Upper lobe of left lung (tissue), 4 donors: ENCODE data around the gene GMEB1.

Source experiments
- POLR2A ChIP-seq, 4 donors: fragments of 450-650 bp; IDR thresholded peaks; one replicate each; pipeline ENCODE4 v1.5.1; 2016 to 2017; ENCODE audit warnings: antibody characterized with exemption in 4 of 4, mild to moderate bottlenecking in 2 of 4
- POLR2AphosphoS5 ChIP-seq, 2 donors: sonication (generic); formaldehyde crosslinking; IDR thresholded peaks; one replicate each; pipeline ENCODE4 v1.5.1; 2017; ENCODE audit warnings: antibody characterized with exemption in 2 of 2
- TF ChIP-seq, protein P1 (sequence below), 6 experiments: fragments of 450-650 bp in 4 of 6; fragments of 200-600 bp in 2 of 6; sonication (generic) in 2 of 6; IDR thresholded peaks; one replicate each; pipeline ENCODE4 v1.5.1; 2016 to 2019; ENCODE audit warnings: antibody characterized with exemption in 6 of 6

- TF ChIP-seq, protein P1, sequence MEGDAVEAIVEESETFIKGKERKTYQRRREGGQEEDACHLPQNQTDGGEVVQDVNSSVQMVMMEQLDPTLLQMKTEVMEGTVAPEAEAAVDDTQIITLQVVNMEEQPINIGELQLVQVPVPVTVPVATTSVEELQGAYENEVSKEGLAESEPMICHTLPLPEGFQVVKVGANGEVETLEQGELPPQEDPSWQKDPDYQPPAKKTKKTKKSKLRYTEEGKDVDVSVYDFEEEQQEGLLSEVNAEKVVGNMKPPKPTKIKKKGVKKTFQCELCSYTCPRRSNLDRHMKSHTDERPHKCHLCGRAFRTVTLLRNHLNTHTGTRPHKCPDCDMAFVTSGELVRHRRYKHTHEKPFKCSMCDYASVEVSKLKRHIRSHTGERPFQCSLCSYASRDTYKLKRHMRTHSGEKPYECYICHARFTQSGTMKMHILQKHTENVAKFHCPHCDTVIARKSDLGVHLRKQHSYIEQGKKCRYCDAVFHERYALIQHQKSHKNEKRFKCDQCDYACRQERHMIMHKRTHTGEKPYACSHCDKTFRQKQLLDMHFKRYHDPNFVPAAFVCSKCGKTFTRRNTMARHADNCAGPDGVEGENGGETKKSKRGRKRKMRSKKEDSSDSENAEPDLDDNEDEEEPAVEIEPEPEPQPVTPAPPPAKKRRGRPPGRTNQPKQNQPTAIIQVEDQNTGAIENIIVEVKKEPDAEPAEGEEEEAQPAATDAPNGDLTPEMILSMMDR (IDR thresholded peaks at IDR 0.05) = no peak
- no peak for TF ChIP-seq POLR2AphosphoS5 (IDR thresholded peaks at IDR 0.05)
- no peak for TF ChIP-seq POLR2A (IDR thresholded peaks at IDR 0.05)
These were observed 14.3 kb downstream of the GMEB1 start for GRCh38 chr1:28682840-28683239.
